ENCODE measurements around the gene MARCHF4. TPM values are rescaled to one million over a fixed set of nuclear protein-coding genes. Genes with fewer than 3 reads are reported as not detected.

Gene MARCHF4
- total and polyA plus RNA-seq, 2 experiments from 2014 or later, result 0.13 to 0.28 TPM

GRCh38 chr2:216392945-216393840, 20.9 kb upstream of the MARCHF4 start:
- Histone ChIP-seq H3K4me2 (no peak overlapping the region), H3K36me3 (replicated peaks; ENCODE audit: insufficient read depth, low read depth) (no peaks in the 10 kb centered on the region), H4K20me1 (ENCODE audit: insufficient read depth, poor library complexity, severe bottlenecking) (no peaks in the 10 kb centered on the region), H3K9me2 (replicated peaks; ENCODE audit: insufficient read depth) (no peaks in the 10 kb centered on the region), H3K27me3 (no peaks in the 10 kb centered on the region), H3K79me2 (no peaks in the 10 kb centered on the region), H3K4me3 (no peak overlapping the region), H2AFZ (no peak overlapping the region), H3K4me1 (ENCODE audit: insufficient read depth) (no peaks in the 10 kb centered on the region), H3K9me3 (ENCODE audit: low read depth) (no peaks in the 10 kb centered on the region), H3K27ac (no peak overlapping the region)
- no peak for DNase-seq (ENCODE audit: low spot score)
- 78% methylated on average over 12 of the region's 12 CpGs for WGBS (ENCODE audit: low lambda C conversion rate, missing lambda C conversion rate)
- no peak for TF ChIP-seq EZH2phosphoT487 (IDR thresholded peaks at IDR 0.05; ENCODE audit: low read depth, severe bottlenecking, unreplicated experiment)
- no peak for TF ChIP-seq EZH2 (IDR thresholded peaks at IDR 0.05; ENCODE audit: borderline replicate concordance)
- no peak for TF ChIP-seq CTCF (IDR thresholded peaks at IDR 0.05; ENCODE audit: poor library complexity)

- H3K4me3 ChIP-seq, result no peak overlapping the region
- H3K9me2 ChIP-seq (replicated peaks; ENCODE audit: insufficient read depth), result no peaks in the 10 kb centered on the region
- no peak overlapping the region for H2AFZ ChIP-seq
- H3K4me1 ChIP-seq (ENCODE audit: insufficient read depth), result no peaks in the 10 kb centered on the region
- WGBS (ENCODE audit: low lambda C conversion rate, missing lambda C conversion rate), result 78% methylated on average over 6 of the region's 6 CpGs
- no peaks in the 10 kb centered on the region for H3K27me3 ChIP-seq
- H3K27ac ChIP-seq, result no peak overlapping the region
- TF ChIP-seq EZH2phosphoT487 (IDR thresholded peaks at IDR 0.05; ENCODE audit: low read depth, severe bottlenecking, unreplicated experiment) (no peak), EZH2 (IDR thresholded peaks at IDR 0.05; ENCODE audit: borderline replicate concordance) (no peak), CTCF (IDR thresholded peaks at IDR 0.05; ENCODE audit: poor library complexity) (no peak)
- no peaks in the 10 kb centered on the region for H4K20me1 ChIP-seq (ENCODE audit: insufficient read depth, poor library complexity, severe bottlenecking)
- H3K4me2 ChIP-seq, result no peak overlapping the region
- H3K9me3 ChIP-seq (ENCODE audit: low read depth), result no peaks in the 10 kb centered on the region
- no peak for DNase-seq (ENCODE audit: low spot score)
- no peaks in the 10 kb centered on the region for H3K79me2 ChIP-seq
- no peaks in the 10 kb centered on the region for H3K36me3 ChIP-seq (replicated peaks; ENCODE audit: insufficient read depth, low read depth)
Observed at GRCh38 chr2:216392018-216392562, 19.8 kb upstream of the MARCHF4 start.

GRCh38 chr2:216391401-216391800, 19.1 kb upstream of the MARCHF4 start:
- TF ChIP-seq EZH2 (IDR thresholded peaks at IDR 0.05; ENCODE audit: borderline replicate concordance), result no peak
- TF ChIP-seq EZH2phosphoT487 (IDR thresholded peaks at IDR 0.05; ENCODE audit: low read depth, severe bottlenecking, unreplicated experiment), result no peak
- TF ChIP-seq CTCF (IDR thresholded peaks at IDR 0.05; ENCODE audit: poor library complexity), result no peak
- H3K4me2 ChIP-seq, result no peak overlapping the region

More at GRCh38 chr2:216391401-216391800, 19.1 kb upstream of the MARCHF4 start:
- H3K36me3 ChIP-seq (replicated peaks; ENCODE audit: insufficient read depth, low read depth), result no peaks in the 10 kb centered on the region
- H3K4me3 ChIP-seq, result no peak overlapping the region
- no peaks in the 10 kb centered on the region for H3K9me3 ChIP-seq (ENCODE audit: low read depth)
- H2AFZ ChIP-seq, result no peak overlapping the region
- WGBS (ENCODE audit: low lambda C conversion rate, missing lambda C conversion rate), result 72% methylated on average over 6 of the region's 6 CpGs
- no peaks in the 10 kb centered on the region for H3K4me1 ChIP-seq (ENCODE audit: insufficient read depth)
- H4K20me1 ChIP-seq (ENCODE audit: insufficient read depth, poor library complexity, severe bottlenecking), result no peaks in the 10 kb centered on the region
- no peak for DNase-seq (ENCODE audit: low spot score)
- no peaks in the 10 kb centered on the region for H3K79me2 ChIP-seq
- no peak overlapping the region for H3K27ac ChIP-seq
- no peaks in the 10 kb centered on the region for H3K9me2 ChIP-seq (replicated peaks; ENCODE audit: insufficient read depth)
- no peaks in the 10 kb centered on the region for H3K27me3 ChIP-seq

Data from hepatocyte (in vitro differentiated cells).